ENCODE measurements around the gene A4GALT. TPM values are rescaled to one million over a fixed set of nuclear protein-coding genes. Genes with fewer than 3 reads are reported as not detected.
"Not testable (repeated sequence)": the region's sequence is repeated elsewhere in the genome, so short reads cannot be mapped to it uniquely, and the experiment has no call there.

Gene A4GALT
- total and polyA plus RNA-seq, 2 experiments from 2014 or later, result 7.0 to 16.2 TPM

- H3K27me3 Mint-ChIP-seq (ENCODE audit: insufficient read depth, low read depth, poor library complexity), result peaks cover 6% of the 10 kb centered on the region
- H3K4me2 ChIP-seq, result no peak overlapping the region
- H3K27ac ChIP-seq (ENCODE audit: low read depth), result no peak overlapping the region
- H3K4me3 ChIP-seq, result no peak overlapping the region
- DNase-seq (ENCODE audit: low spot score), result no peak
- no peak overlapping the region for H3K4me3 Mint-ChIP-seq
- no peaks in the 10 kb centered on the region for H3K9me2 ChIP-seq (ENCODE audit: insufficient read depth)
- no peak overlapping the region for H3K27ac Mint-ChIP-seq
- H2AFZ ChIP-seq, result no peak overlapping the region
- H3K9me3 Mint-ChIP-seq, result peaks cover 20% of the 10 kb centered on the region
- no peaks in the 10 kb centered on the region for H3K36me3 ChIP-seq (ENCODE audit: insufficient read depth)
- peaks cover 5% of the 10 kb centered on the region; the same call in 2 of the 3 replicates for H3K36me3 Mint-ChIP-seq (ENCODE audit: low read depth)
- no peaks in the 10 kb centered on the region for H4K20me1 ChIP-seq (replicated peaks; ENCODE audit: insufficient read depth)
- no peaks in the 10 kb centered on the region for H3K4me1 Mint-ChIP-seq
- no peak for ATAC-seq
- no peaks in the 10 kb centered on the region for H3K4me1 ChIP-seq (ENCODE audit: insufficient read depth)
- no peaks in the 10 kb centered on the region for H3F3A ChIP-seq (replicated peaks; ENCODE audit: low read depth)
- TF ChIP-seq CTCF (conservative IDR thresholded peaks at IDR 0.05; ENCODE audit: low read depth in 2 of 2), result no peak
- TF ChIP-seq JUNB (IDR thresholded peaks at IDR 0.05; ENCODE audit: unreplicated experiment), result no peak
- TF ChIP-seq REST (IDR thresholded peaks at IDR 0.05; ENCODE audit: unreplicated experiment), result no peak
- no peak for TF ChIP-seq NANOG (IDR thresholded peaks at IDR 0.05; ENCODE audit: borderline replicate concordance)
- no peak for TF ChIP-seq POLR2AphosphoS5 (IDR thresholded peaks at IDR 0.05; ENCODE audit: low read depth)
- TF ChIP-seq EZH2phosphoT487 (IDR thresholded peaks at IDR 0.05; ENCODE audit: unreplicated experiment), result no peak
- no peak for TF ChIP-seq ZNF331 (CRISPR knock-in tag; IDR thresholded peaks at IDR 0.05; ENCODE audit: low read depth)
- TF ChIP-seq CREB1 (CRISPR knock-in tag; IDR thresholded peaks at IDR 0.05; ENCODE audit: low read depth), result no peak
- no peak for TF ChIP-seq EZH2 (IDR thresholded peaks at IDR 0.05; ENCODE audit: low read depth, unreplicated experiment)
- no peak for TF ChIP-seq STAT1 (IDR thresholded peaks at IDR 0.05; ENCODE audit: unreplicated experiment)
- TF ChIP-seq, protein P1, sequence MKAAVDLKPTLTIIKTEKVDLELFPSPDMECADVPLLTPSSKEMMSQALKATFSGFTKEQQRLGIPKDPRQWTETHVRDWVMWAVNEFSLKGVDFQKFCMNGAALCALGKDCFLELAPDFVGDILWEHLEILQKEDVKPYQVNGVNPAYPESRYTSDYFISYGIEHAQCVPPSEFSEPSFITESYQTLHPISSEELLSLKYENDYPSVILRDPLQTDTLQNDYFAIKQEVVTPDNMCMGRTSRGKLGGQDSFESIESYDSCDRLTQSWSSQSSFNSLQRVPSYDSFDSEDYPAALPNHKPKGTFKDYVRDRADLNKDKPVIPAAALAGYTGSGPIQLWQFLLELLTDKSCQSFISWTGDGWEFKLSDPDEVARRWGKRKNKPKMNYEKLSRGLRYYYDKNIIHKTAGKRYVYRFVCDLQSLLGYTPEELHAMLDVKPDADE (IDR thresholded peaks at IDR 0.05), result no peak
- no peaks in the 10 kb centered on the region for H3K27me3 ChIP-seq (ENCODE audit: insufficient read depth)
- H3K79me2 ChIP-seq (replicated peaks; ENCODE audit: insufficient read depth), result no peaks in the 10 kb centered on the region
Measured at GRCh38 chr22:42678894-42679293, 41.8 kb downstream of the A4GALT start.

- H3K9me3 Mint-ChIP-seq, result peaks cover 20% of the 10 kb centered on the region
- not testable (repeated sequence) for ATAC-seq; H3K27ac ChIP-seq (ENCODE audit: low read depth); H4K20me1 ChIP-seq (replicated peaks; ENCODE audit: insufficient read depth); H3K27ac Mint-ChIP-seq; H3K4me3 ChIP-seq; H3K27me3 ChIP-seq (ENCODE audit: insufficient read depth); H3K4me2 ChIP-seq; H3K79me2 ChIP-seq (replicated peaks; ENCODE audit: insufficient read depth); H3K27me3 Mint-ChIP-seq (ENCODE audit: insufficient read depth, low read depth, poor library complexity); DNase-seq (ENCODE audit: low spot score); H3K36me3 Mint-ChIP-seq (ENCODE audit: low read depth); H2AFZ ChIP-seq; H3K4me3 Mint-ChIP-seq; H3F3A ChIP-seq (replicated peaks; ENCODE audit: low read depth); H3K36me3 ChIP-seq (ENCODE audit: insufficient read depth); H3K4me1 ChIP-seq (ENCODE audit: insufficient read depth); H3K9me2 ChIP-seq (ENCODE audit: insufficient read depth); H3K4me1 Mint-ChIP-seq
Measured at GRCh38 chr22:42677936-42678335, 42.7 kb downstream of the A4GALT start.
